Cardiac muscle cell (in vitro differentiated cells and primary cell): ENCODE data around the gene RHEX. TPM values are rescaled to one million over a fixed set of nuclear protein-coding genes. Genes with fewer than 3 reads are reported as not detected.

ENCODE experiments used
- DNase-seq, 2 donors: peaks; one replicate each; pipeline versions ENCODE4 v3.0.0 to v3.0.0-alpha.2; 2010 to 2017; ENCODE audit warnings: low read depth in 1 of 2, low spot score in 1 of 2
- H3K27ac ChIP-seq: fragments of 200-600 bp; sonication (generic); 2 replicates; pipeline ENCODE4 v1.5.1; 2016
- H3K27me3 ChIP-seq: fragments of 200-600 bp; sonication (generic); 2 replicates; pipeline ENCODE4 v1.6.0; 2016; ENCODE audit warnings: control low read depth
- H3K36me3 ChIP-seq: fragments of 200-600 bp; sonication (generic); 2 replicates; pipeline ENCODE4 v1.5.1; 2016; ENCODE audit warnings: control low read depth
- H3K4me1 ChIP-seq: fragments of 200-600 bp; sonication (generic); 2 replicates; pipeline ENCODE4 v1.8.1; 2017; ENCODE audit warnings: low read depth, mild to moderate bottlenecking, mixed run types
- H3K4me3 ChIP-seq: fragments of 200-600 bp; sonication (generic); 2 replicates; pipeline ENCODE4 v1.5.1; 2016; ENCODE audit warnings: mild to moderate bottlenecking
- H3K9me3 ChIP-seq: fragments of 200-600 bp; sonication (generic); 2 replicates; pipeline ENCODE4 v1.5.1; 2017; ENCODE audit warnings: low read depth, mild to moderate bottlenecking, control low read depth
- CTCF ChIP-seq: IDR thresholded peaks from 2 replicates; pipeline ENCODE4 v1.5.1; 2012; ENCODE audit warnings: low read depth, mild to moderate bottlenecking, low read length
- polyA plus RNA-seq: library from polyadenylated mRNA; unstranded; fragments of >200 nt; fragmentation: Nextera tagmentation; extraction: Ambion mirVana; gene quantifications from 2 replicates; pipeline ENCODE4 v1.2.1, GENCODE V29; 2016
- total RNA-seq: library from RNA; depleted of rRNA; stranded (reverse); fragments of >200 nt; gene quantifications from 2 replicates; pipeline ENCODE4 v1.2.3, GENCODE V29; 2016

The RHEX gene
- total and polyA plus RNA-seq, 2 experiments from 2014 or later = 7.3 to 16.2 TPM

GRCh38 chr1:206121269-206121668 lies 68.3 kb downstream of the RHEX start:
- Histone ChIP-seq H3K27me3 (peaks cover 12% of the 10 kb centered on the region), H3K9me3 (no peaks in the 10 kb centered on the region), H3K27ac (no peak overlapping the region), H3K4me1 (no peaks in the 10 kb centered on the region), H3K4me3 (no peak overlapping the region), H3K36me3 (no peaks in the 10 kb centered on the region)
- no peak for DNase-seq
- TF ChIP-seq CTCF = no peak

DNA sequence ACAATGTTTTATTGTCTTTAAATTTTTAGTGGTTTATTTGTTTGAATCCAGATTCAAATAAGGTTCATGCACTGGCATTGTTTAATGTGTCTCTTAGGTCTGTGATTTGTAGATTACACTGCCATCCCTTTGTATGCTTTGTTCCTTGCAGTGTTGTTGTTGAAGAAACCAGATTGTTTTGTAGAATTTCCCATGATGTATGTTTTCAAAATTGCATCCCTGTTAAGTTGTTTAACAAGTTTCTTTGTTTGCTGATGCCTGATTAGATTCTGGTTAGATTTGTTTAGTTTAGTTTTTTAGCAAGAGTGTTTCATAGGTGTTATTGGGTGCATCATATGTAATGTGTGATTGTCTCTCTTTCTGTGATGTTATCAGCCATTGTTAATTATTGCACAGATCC lies 69.7 kb downstream of the RHEX start:
- no peaks in the 10 kb centered on the region for H3K4me1 ChIP-seq
- no peak overlapping the region for H3K4me3 ChIP-seq
- peaks cover 6% of the 10 kb centered on the region for H3K27me3 ChIP-seq
- TF ChIP-seq CTCF = no peak
- H3K9me3 ChIP-seq = no peaks in the 10 kb centered on the region
- no peaks in the 10 kb centered on the region for H3K36me3 ChIP-seq
- DNase-seq = no peak
- H3K27ac ChIP-seq = no peak overlapping the region

DNA sequence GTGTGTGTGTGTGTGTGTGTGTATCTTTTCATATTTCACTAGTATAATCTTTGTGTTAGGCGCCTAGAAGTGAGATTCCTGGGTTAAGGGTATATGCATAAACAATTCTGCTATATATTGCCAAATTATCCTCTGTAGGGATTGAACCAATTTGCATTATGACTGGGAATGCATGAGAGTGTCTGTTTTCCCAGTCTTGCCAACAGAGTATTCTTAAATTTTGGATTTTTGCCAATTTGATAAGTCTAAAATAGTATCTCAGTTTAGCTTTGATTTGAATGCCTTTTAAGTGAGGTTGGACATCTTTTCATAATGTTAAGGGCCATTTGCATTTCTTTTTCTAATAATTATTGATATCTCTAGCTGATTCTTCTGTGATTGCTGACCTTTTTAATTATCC lies 72.4 kb downstream of the RHEX start:
- H3K9me3 ChIP-seq = no peaks in the 10 kb centered on the region
- no peak overlapping the region for H3K4me3 ChIP-seq
- no peaks in the 10 kb centered on the region for H3K36me3 ChIP-seq
- no peaks in the 10 kb centered on the region for H3K27me3 ChIP-seq
- no peak for TF ChIP-seq CTCF
- no peak overlapping the region for H3K27ac ChIP-seq
- no peaks in the 10 kb centered on the region for H3K4me1 ChIP-seq
- DNase-seq = no peak

- Histone ChIP-seq H3K27me3 (no peaks in the 10 kb centered on the region), H3K27ac (no peak overlapping the region), H3K36me3 (no peaks in the 10 kb centered on the region), H3K4me1 (no peaks in the 10 kb centered on the region), H3K9me3 (no peaks in the 10 kb centered on the region), H3K4me3 (no peak overlapping the region)
- no peak for TF ChIP-seq CTCF
- DNase-seq = no peak
Measured at GRCh38 chr1:206127336-206127735, 74.4 kb downstream of the RHEX start.

- Histone ChIP-seq H3K9me3 (no peaks in the 10 kb centered on the region), H3K27ac (no peak overlapping the region), H3K36me3 (no peaks in the 10 kb centered on the region), H3K27me3 (no peaks in the 10 kb centered on the region), H3K4me3 (no peak overlapping the region), H3K4me1 (no peaks in the 10 kb centered on the region)
- no peak for TF ChIP-seq CTCF
- no peak for DNase-seq
Measured at GRCh38 chr1:206128196-206128595, 75.2 kb downstream of the RHEX start.

DNA sequence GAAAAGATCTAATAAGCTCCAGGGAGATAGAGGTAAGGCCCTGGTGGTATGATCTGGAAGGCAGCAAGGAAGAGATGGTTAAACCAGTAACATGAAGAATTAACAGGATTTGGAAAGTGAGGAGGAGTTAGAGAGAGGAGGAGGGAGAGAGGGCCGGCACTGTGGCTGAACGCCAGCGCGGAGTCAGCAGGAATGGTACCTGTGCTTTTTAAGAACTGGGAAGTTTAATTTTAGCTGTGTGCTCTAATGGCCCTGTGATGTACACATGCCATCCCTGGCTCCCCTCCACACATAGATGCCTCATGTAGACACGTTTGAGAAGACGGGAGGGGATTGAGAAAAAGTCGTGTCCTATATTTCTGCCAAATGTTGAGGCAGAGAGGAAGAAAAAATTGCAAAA lies 78.1 kb downstream of the RHEX start:
- H3K36me3 ChIP-seq = no peaks in the 10 kb centered on the region
- no peak overlapping the region for H3K27ac ChIP-seq
- DNase-seq = no peak
- no peaks in the 10 kb centered on the region for H3K27me3 ChIP-seq
- H3K4me3 ChIP-seq = no peak overlapping the region
- H3K4me1 ChIP-seq = no peaks in the 10 kb centered on the region
- no peak for TF ChIP-seq CTCF
- no peaks in the 10 kb centered on the region for H3K9me3 ChIP-seq
